SK-N-SH treated with all-trans-retinoic acid at 6 μM for 48 hours (cell line): ENCODE measurements around the gene PTGS2.

ENCODE experiments used
- ARNTL ChIP-seq: fragments of 450-650 bp; formaldehyde crosslinking; IDR thresholded peaks from 2 replicates; pipeline ENCODE4 v1.5.0; 2020; ENCODE audit warnings: low read depth, mild to moderate bottlenecking, moderate library complexity, borderline replicate concordance
- ESRRG ChIP-seq: fragments of 250-450 bp; sonication (Bioruptor Pico); IDR thresholded peaks from 2 replicates; pipeline ENCODE4 v1.6.1; 2021; ENCODE audit warnings: mild to moderate bottlenecking
- PATZ1 ChIP-seq: fragments of 250-450 bp; sonication (Bioruptor Pico); IDR thresholded peaks from 2 replicates; pipeline ENCODE4 v1.8.0; 2020; ENCODE audit warnings: mild to moderate bottlenecking, moderate library complexity, borderline replicate concordance
- RARB ChIP-seq: fragments of 250-450 bp; sonication (Bioruptor Pico); IDR thresholded peaks from 2 replicates; pipeline ENCODE4 v1.8.0; 2021; ENCODE audit warnings: mild to moderate bottlenecking, moderate library complexity
- TOX ChIP-seq: fragments of 250-450 bp; sonication (Bioruptor Pico); IDR thresholded peaks from 2 replicates; pipeline ENCODE4 v1.8.0; 2021; ENCODE audit warnings: mild to moderate bottlenecking, moderate library complexity, borderline replicate concordance
- ZFP30 ChIP-seq: fragments of 450-650 bp; formaldehyde crosslinking; IDR thresholded peaks from 2 replicates; pipeline ENCODE4 v1.5.0; 2022; ENCODE audit warnings: mild to moderate bottlenecking, moderate library complexity
- ZNF8 ChIP-seq: fragments of 450-650 bp; formaldehyde crosslinking; IDR thresholded peaks from 2 replicates; pipeline ENCODE4 v1.5.0; 2020; ENCODE audit warnings: mild to moderate bottlenecking, moderate library complexity

DNA sequence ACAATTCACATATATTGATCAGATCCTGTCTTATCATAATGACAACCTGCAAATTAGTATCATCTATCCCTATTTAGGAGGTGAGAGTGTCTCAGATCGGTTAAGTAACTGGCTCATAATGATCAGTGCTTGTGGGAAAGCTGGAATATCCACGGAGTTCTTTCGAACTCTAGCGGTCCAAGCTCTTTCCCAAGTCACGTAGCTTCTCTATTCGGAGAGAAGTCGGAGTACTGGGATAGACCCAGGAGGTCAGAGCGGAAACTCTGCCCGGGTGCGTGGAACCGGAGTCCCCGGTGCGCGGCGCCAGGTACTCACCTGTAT is 339 bp downstream of the PTGS2 start:
- TF ChIP-seq ZFP30 (CRISPR knock-in tag) (no peak), ZNF8 (no peak), TOX (CRISPR knock-in tag) (no peak), ARNTL (no peak), RARB (CRISPR knock-in tag) (no peak), PATZ1 (no peak), ESRRG (CRISPR knock-in tag) (no peak)
